D721Med (cell line): ENCODE data around the gene NANOS3.

Source experiments
- DNase-seq: peaks from one replicate; pipeline ENCODE4 v3.0.0; 2011; ENCODE audit warnings: low spot score; ENCODE audit not compliant: insufficient read length
- FAIRE-seq: peaks from 2 replicates; lab custom pipeline; 2011; peaks lifted over from hg19 to GRCh38; lab: Jason Lieb, UNC
- CTCF ChIP-seq: IDR thresholded peaks from 2 replicates; pipeline ENCODE4 v1.5.1; 2012; ENCODE audit warnings: mild to moderate bottlenecking, control low read depth; ENCODE audit not compliant: insufficient read depth; ENCODE audit errors: missing control alignments

The NANOS3 gene

GRCh38 chr19:13929956-13930355 lies 53.0 kb downstream of the NANOS3 start:
- no peak for TF ChIP-seq CTCF
- FAIRE-seq, result no peak
- DNase-seq, result no peak
